ENCODE results near the gene PPP2R3C.

GRCh38 chr14:35085441-35085840 is 36.3 kb downstream of the PPP2R3C start:
- TF ChIP-seq, protein P1, sequence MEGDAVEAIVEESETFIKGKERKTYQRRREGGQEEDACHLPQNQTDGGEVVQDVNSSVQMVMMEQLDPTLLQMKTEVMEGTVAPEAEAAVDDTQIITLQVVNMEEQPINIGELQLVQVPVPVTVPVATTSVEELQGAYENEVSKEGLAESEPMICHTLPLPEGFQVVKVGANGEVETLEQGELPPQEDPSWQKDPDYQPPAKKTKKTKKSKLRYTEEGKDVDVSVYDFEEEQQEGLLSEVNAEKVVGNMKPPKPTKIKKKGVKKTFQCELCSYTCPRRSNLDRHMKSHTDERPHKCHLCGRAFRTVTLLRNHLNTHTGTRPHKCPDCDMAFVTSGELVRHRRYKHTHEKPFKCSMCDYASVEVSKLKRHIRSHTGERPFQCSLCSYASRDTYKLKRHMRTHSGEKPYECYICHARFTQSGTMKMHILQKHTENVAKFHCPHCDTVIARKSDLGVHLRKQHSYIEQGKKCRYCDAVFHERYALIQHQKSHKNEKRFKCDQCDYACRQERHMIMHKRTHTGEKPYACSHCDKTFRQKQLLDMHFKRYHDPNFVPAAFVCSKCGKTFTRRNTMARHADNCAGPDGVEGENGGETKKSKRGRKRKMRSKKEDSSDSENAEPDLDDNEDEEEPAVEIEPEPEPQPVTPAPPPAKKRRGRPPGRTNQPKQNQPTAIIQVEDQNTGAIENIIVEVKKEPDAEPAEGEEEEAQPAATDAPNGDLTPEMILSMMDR (IDR thresholded peaks at IDR 0.05) = no peak
- TF ChIP-seq POLR2A (IDR thresholded peaks at IDR 0.05) = no peak

Data from upper lobe of left lung (tissue), 4 donors.